ENCODE results near the gene RNF150. TPM values are rescaled to one million over a fixed set of nuclear protein-coding genes. Genes with fewer than 3 reads are reported as not detected.
A peak's percentile ranks its signal among the peaks of the same experiment; 100 is the strongest.

Gene RNF150
- total and polyA plus RNA-seq, 8 donors = 0.31 to 88.1 (median 8.3) TPM

DNA sequence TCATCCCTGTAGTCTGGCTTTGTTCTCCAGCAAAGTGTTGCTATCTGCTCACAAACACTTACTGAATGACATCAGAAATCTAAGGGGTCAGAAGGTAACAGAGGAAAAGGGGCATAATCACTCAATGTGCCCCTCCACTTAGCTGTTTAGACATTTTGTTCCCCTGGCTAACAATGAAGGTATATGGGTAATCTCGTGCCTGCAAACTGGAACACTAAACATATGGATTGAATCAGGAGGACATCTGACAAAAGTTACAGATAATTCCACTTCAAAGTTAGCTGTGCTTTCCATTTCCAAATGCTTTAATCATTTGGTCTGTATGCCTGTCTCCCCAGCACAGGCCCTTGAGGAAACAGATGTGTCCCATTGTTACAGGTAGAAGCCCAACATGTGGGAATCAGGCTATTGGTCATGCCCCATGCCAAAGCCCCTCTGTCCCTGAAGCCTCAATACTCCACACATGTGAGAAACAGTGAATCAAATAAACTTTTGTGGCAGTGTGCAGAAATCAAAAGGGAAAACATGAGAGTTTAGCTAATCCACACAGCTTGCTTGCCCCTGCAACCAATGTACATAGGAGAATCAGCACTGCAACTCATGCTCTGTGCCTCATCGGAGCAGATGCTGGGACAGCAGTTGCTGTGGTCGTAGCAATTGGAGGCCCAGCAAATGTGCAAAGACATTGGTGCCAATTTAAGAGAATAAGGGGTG, 111.7 kb downstream of the RNF150 start:
- H3K27me3 ChIP-seq = no peaks in the 10 kb centered on the region
- no peaks in the 10 kb centered on the region for H3K36me3 ChIP-seq
- no peak overlapping the region for H3K4me3 ChIP-seq
- peaks cover 0 to 34% (median 10%) of the 10 kb centered on the region in 4 donors for H3K4me1 ChIP-seq
- WGBS, 5 donors = 56 to 73% (median 67%) methylated on average over 3 of the region's 3 CpGs
- intact Hi-C loops (cut with DNase I; ENCODE audit: low total_unique reads) = no loop called here
- H3K9me3 ChIP-seq = no peaks in the 10 kb centered on the region
- TF ChIP-seq EP300 (IDR thresholded peaks at IDR 0.05) = no peak
- no peak for TF ChIP-seq POLR2AphosphoS5 (IDR thresholded peaks at IDR 0.05)
- TF ChIP-seq POLR2A (IDR thresholded peaks at IDR 0.05) = no peak
- TF ChIP-seq, protein P1, sequence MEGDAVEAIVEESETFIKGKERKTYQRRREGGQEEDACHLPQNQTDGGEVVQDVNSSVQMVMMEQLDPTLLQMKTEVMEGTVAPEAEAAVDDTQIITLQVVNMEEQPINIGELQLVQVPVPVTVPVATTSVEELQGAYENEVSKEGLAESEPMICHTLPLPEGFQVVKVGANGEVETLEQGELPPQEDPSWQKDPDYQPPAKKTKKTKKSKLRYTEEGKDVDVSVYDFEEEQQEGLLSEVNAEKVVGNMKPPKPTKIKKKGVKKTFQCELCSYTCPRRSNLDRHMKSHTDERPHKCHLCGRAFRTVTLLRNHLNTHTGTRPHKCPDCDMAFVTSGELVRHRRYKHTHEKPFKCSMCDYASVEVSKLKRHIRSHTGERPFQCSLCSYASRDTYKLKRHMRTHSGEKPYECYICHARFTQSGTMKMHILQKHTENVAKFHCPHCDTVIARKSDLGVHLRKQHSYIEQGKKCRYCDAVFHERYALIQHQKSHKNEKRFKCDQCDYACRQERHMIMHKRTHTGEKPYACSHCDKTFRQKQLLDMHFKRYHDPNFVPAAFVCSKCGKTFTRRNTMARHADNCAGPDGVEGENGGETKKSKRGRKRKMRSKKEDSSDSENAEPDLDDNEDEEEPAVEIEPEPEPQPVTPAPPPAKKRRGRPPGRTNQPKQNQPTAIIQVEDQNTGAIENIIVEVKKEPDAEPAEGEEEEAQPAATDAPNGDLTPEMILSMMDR (IDR thresholded peaks at IDR 0.05) = no peak
- peak in 1 of 2 donors; percentile 19 for DNase-seq
- peak overlapping the region in 2 of 5 donors; percentile 12 to 55 for H3K27ac ChIP-seq

- intact Hi-C loops (cut with DNase I; ENCODE audit: low total_unique reads) = no loop called here
- H3K27ac ChIP-seq = peak overlapping the region in 1 of 5 donors; percentile 55
- H3K4me1 ChIP-seq = peaks cover 0 to 39% (median 10%) of the 10 kb centered on the region in 4 donors
- H3K36me3 ChIP-seq = no peaks in the 10 kb centered on the region
- no peaks in the 10 kb centered on the region for H3K9me3 ChIP-seq
- no peak overlapping the region for H3K4me3 ChIP-seq
- TF ChIP-seq POLR2AphosphoS5 (IDR thresholded peaks at IDR 0.05) = no peak
- no peaks in the 10 kb centered on the region for H3K27me3 ChIP-seq
- WGBS, 5 donors = 52 to 71% (median 61%) methylated on average over 3 of the region's 3 CpGs
- peak in 1 of 2 donors; percentile 51 for DNase-seq
Observed at GRCh38 chr4:141020801-141021261, 112.4 kb downstream of the RNF150 start.

DNA sequence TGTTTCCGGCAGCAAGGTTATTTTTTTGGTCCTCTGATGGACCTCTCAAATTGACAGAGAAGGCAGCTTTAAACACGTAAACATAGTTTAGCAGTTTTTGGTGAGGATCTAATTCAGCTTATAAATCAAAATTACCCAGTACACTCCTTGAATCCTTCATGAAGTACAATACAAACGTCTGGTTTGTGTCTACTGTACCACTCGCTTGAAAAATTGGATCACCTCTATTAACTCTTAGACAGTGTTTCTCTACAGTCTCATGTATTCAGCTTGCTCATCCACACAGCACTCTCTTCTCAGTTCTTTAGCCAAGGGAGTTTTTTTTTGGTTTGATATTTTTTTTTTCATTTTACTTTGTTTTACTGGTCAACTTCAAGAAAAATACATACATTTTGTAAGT, 113.5 kb downstream of the RNF150 start:
- Histone ChIP-seq H3K4me1 (peaks cover 0 to 39% (median 10%) of the 10 kb centered on the region in 4 donors), H3K4me3 (no peak overlapping the region), H3K36me3 (no peaks in the 10 kb centered on the region), H3K9me3 (no peaks in the 10 kb centered on the region), H3K27ac (no peak overlapping the region), H3K27me3 (no peaks in the 10 kb centered on the region)
- peak in 1 of 2 donors; percentile 23 for DNase-seq
- 71 to 83% (median 79%) methylated on average over 4 of the region's 4 CpGs for WGBS, 5 donors
- intact Hi-C loops (cut with DNase I; ENCODE audit: low total_unique reads) = no loop called here
- TF ChIP-seq, protein P1 (IDR thresholded peaks at IDR 0.05) = no peak
- TF ChIP-seq EP300 (IDR thresholded peaks at IDR 0.05) (no peak), POLR2AphosphoS5 (IDR thresholded peaks at IDR 0.05) (no peak), POLR2A (IDR thresholded peaks at IDR 0.05) (no peak)

DNA sequence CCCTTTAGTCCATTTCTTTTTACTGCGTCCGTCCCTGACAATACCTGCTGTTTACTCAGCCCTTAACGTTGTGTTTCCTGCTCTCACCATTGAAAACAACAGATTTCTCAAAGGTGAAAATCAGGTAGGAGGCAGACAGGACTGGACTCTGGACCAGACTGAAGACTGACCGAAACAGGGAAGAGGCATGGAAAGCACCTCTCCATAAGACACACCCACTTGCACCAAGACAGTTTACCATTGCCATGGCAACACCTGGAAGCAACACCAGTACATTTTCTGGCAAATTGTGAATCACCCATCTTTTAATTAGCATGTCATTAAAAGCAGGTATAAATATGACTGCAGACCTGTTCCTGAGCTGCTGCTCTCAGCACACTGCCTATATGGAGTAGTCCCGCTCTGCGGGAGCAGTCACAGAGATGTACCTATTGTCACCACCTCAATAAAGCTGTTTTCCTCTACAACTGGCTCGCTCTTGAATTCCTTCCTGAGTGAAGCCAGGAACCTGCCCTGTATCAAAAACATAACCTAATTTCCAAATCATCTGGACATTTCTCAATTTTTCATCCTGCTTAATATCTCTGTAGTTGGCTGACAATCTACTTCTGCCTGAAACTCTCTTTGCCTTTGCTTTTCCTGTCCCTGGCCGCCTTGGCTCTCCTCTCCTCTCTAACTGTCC, 117.0 kb downstream of the RNF150 start:
- TF ChIP-seq EP300 (IDR thresholded peaks at IDR 0.05) = no peak
- TF ChIP-seq, protein P1 (IDR thresholded peaks at IDR 0.05) = no peak
- TF ChIP-seq POLR2AphosphoS5 (IDR thresholded peaks at IDR 0.05) = no peak
- TF ChIP-seq POLR2A (IDR thresholded peaks at IDR 0.05) = no peak
- H3K4me1 ChIP-seq = peaks cover 0 to 28% (median 4%) of the 10 kb centered on the region in 4 donors
- no peak overlapping the region for H3K4me3 ChIP-seq
- no peaks in the 10 kb centered on the region for H3K27me3 ChIP-seq
- intact Hi-C loops (cut with DNase I; ENCODE audit: low total_unique reads) = no loop called here
- no peaks in the 10 kb centered on the region for H3K9me3 ChIP-seq
- 59 to 70% (median 64%) methylated on average over 8 of the region's 8 CpGs for WGBS, 5 donors
- H3K27ac ChIP-seq = no peak overlapping the region
- H3K36me3 ChIP-seq = no peaks in the 10 kb centered on the region
- DNase-seq = peak in 1 of 2 donors; percentile 19

All from stomach (tissue), 9 donors.